Measurements from ENCODE around the gene WDPCP. TPM values are rescaled to one million over a fixed set of nuclear protein-coding genes. Genes with fewer than 3 reads are reported as not detected.
A peak's percentile ranks its signal among the peaks of the same experiment; 100 is the strongest.
"Not testable (repeated sequence)": the region's sequence is repeated elsewhere in the genome, so short reads cannot be mapped to it uniquely, and the experiment has no call there.

The WDPCP gene
- total and polyA plus RNA-seq, 2 of the 8 experiments (the other 6 are each of a cell fraction or from before 2014, with no cell fraction given) = 9.3 to 25.8 TPM

- H3K79me1 ChIP-seq (ENCODE audit: low read depth, low read length); FAIRE-seq; H4K91ac ChIP-seq (replicated peaks; ENCODE audit: insufficient read length, low read length); H3K23me2 ChIP-seq (ENCODE audit: low read depth, low read length); H2BK120ac ChIP-seq (replicated peaks; ENCODE audit: low read depth, low read length); H3K36me3 ChIP-seq (ENCODE audit: control insufficient read depth in 2 of 4, insufficient read depth in 4 of 4, low read length in 3 of 4); H2BK5ac ChIP-seq (ENCODE audit: low read depth, low read length); H3K56ac ChIP-seq (replicated peaks; ENCODE audit: insufficient read length, low read depth, low read length); H2BK12ac ChIP-seq (ENCODE audit: low read depth, low read length); H2BK20ac ChIP-seq (ENCODE audit: low read length); H3K27ac ChIP-seq (ENCODE audit: low read depth, low read length); H3K9ac ChIP-seq (replicated peaks in 1 of 4; ENCODE audit: extremely low read depth in 1 of 4, low read depth in 3 of 4, low read length in 3 of 4); H2AFZ ChIP-seq (ENCODE audit: low read length); H3K14ac ChIP-seq (ENCODE audit: insufficient read length); H4K20me1 ChIP-seq (replicated peaks in 1 of 2; ENCODE audit: control insufficient read depth in 1 of 2, insufficient read depth in 2 of 2, low read length in 2 of 2); H4K8ac ChIP-seq (ENCODE audit: extremely low read depth, insufficient read depth, low read length); H3K27me3 ChIP-seq (replicated peaks in 1 of 4; ENCODE audit: control insufficient read depth in 3 of 4, extremely low read depth in 1 of 4, insufficient read depth in 3 of 4, low read length in 3 of 4); H3K23ac ChIP-seq (ENCODE audit: insufficient read length); H3K79me2 ChIP-seq (ENCODE audit: control insufficient read depth in 1 of 2, insufficient read depth in 2 of 2, low read length in 2 of 2); H3K18ac ChIP-seq (ENCODE audit: extremely low read depth, low read length); H2AK5ac ChIP-seq (ENCODE audit: low read depth, low read length); H2BK15ac ChIP-seq (ENCODE audit: low read length); H3K9me3 ChIP-seq (ENCODE audit: insufficient read depth in 2 of 2, low read depth in 1 of 2, low read length in 1 of 2); H4K5ac ChIP-seq (ENCODE audit: insufficient read length, low read depth, low read length); H3K4ac ChIP-seq (replicated peaks; ENCODE audit: insufficient read length, low read depth, low read length): not testable (repeated sequence)
- Histone ChIP-seq H3K4me2 (ENCODE audit: insufficient read depth in 1 of 2, low read depth in 2 of 2, low read length in 2 of 2) (peak overlapping the region in 1 of 2 experiments; percentile 42; a peak in 2 of 4 replicates), H3K4me3 (ENCODE audit: extremely low read depth in 1 of 4, insufficient read depth in 2 of 4, low read depth in 3 of 4, low read length in 4 of 4) (peak overlapping the region in 1 of 4 experiments; percentile 40; a peak in 1 of 8 replicates), H3K4me1 (replicated peaks in 1 of 4; ENCODE audit: control insufficient read depth in 3 of 4, insufficient read depth in 4 of 4, low read length in 3 of 4) (peaks cover 0 to 16% (median 4%) of the 10 kb centered on the region in 4 experiments; a peak in 3 of 7 replicates)
- peak in 1 of 2 experiments; percentile 47 for DNase-seq (ENCODE audit: low read depth in 1 of 2, low spot score in 2 of 2)
- ChIA-PET POLR2A (ENCODE audit: partially characterized antibody) (interaction anchor here (1.5 kb wide), 1 partner anchor 11 kb away, joined by 3 read pairs; no protein-coding TSS in a partner anchor), CTCF (ENCODE audit: partially characterized antibody) (interaction anchor here (1.0 to 1.5 kb wide), 5 partner anchors 10 to 102 kb away, joined by 3 to 5 read pairs (median 4); no protein-coding TSS in a partner anchor)
- peak; percentile 9 to 31; a peak in 1 of 4 replicates for TF ChIP-seq RAD21 (IDR thresholded peaks at IDR 0.05 in 1 of 2, conservative IDR thresholded peaks at IDR 0.05 in 1 of 2; ENCODE audit: low read depth in 2 of 2, low read length in 2 of 2)
- peak; percentile 5 to 36 (median 15); a peak in 3 of 4 replicates for TF ChIP-seq CTCF (IDR thresholded peaks at IDR 0.05; ENCODE audit: control extremely low read depth in 1 of 3, insufficient read depth in 1 of 3, low read depth in 1 of 3, low read length in 3 of 3)
- TF ChIP-seq NANOG (IDR thresholded peaks at IDR 0.05; ENCODE audit: insufficient read depth, low read depth, low read length, poor library complexity, severe bottlenecking) = peak; percentile 61
- TF ChIP-seq SP1 (IDR thresholded peaks at IDR 0.05; ENCODE audit: low read depth, low read length) = 0 out of 2 replicates have a peak, but pooled peaks have one; percentile 9
- 10% methylated on average over 11 of the region's 11 CpGs; no CpG with 5 or more reads in 1 of the 2 experiments for WGBS, 2 experiments (ENCODE audit: extremely low coverage in 1 of 2, insufficient coverage in 1 of 2, insufficient read length in 1 of 2, insufficient replicate concordance in 2 of 2, low coverage in 1 of 2, low lambda C conversion rate in 2 of 2, missing lambda C conversion rate in 1 of 2)
Observed at GRCh38 chr2:63323662-63324061, 264.6 kb downstream of the WDPCP start.
